PC-9 (cell line): Measurements from ENCODE around the gene LIMK1. TPM values are rescaled to one million over a fixed set of nuclear protein-coding genes. Genes with fewer than 3 reads are reported as not detected.

Experiments used
- Bru-seq: library from RNA; stranded (reverse); fragments of 400-500 nt; gene quantifications from one replicate; lab custom pipeline; 2021; lab: Mats Ljungman, UMichigan
- BruChase-seq, 2 experiments: library from RNA; stranded (reverse); fragments of 400-500 nt; gene quantifications; one replicate each; lab custom pipeline; 2021; lab: Mats Ljungman, UMichigan
- BruUV-seq: library from RNA; stranded (reverse); fragments of 400-500 nt; replicated peaks from 2 replicates; lab custom pipeline; 2021; lab: Mats Ljungman, UMichigan
- CTCF ChIA-PET: fragments of 300-600 bp; sonication (Branson Sonifier 250); formaldehyde crosslinking; loops from one replicate; lab custom pipeline; 2022; ENCODE audit warnings: antibody characterized with exemption; lab: Charles Lee
- POLR2A ChIA-PET: fragments of 300-600 bp; sonication (Branson Sonifier 250); formaldehyde crosslinking; loops from one replicate; lab custom pipeline; 2022; ENCODE audit warnings: antibody characterized with exemption; ENCODE audit not compliant: unreplicated experiment; lab: Charles Lee
- DNase-seq, 2 experiments: peaks; one replicate each; pipeline versions ENCODE4 v3.0.0 to v3.0.0-alpha.2; 2015 to 2022; ENCODE audit warnings: mixed read lengths in 1 of 2
- H2AFZ ChIP-seq: fragments of 200-600 bp; sonication (generic); 2 replicates; pipeline ENCODE4 v1.8.1; 2017; ENCODE audit warnings: antibody characterized with exemption
- H3F3A ChIP-seq: fragments of 200-600 bp; sonication (generic); 2 replicates; pipeline ENCODE4 v1.8.1; 2017; ENCODE audit warnings: antibody characterized with exemption, mild to moderate bottlenecking, low read depth; ENCODE audit not compliant: insufficient read depth
- H3K27ac ChIP-seq: fragments of 200-600 bp; sonication (generic); 2 replicates; pipeline ENCODE4 v1.6.1; 2016; ENCODE audit warnings: mixed run types
- H3K27me3 ChIP-seq: fragments of 200-600 bp; sonication (generic); 2 replicates; pipeline ENCODE4 v1.6.1; 2016; ENCODE audit warnings: low read depth, mixed run types; ENCODE audit not compliant: insufficient read depth
- H3K36me3 ChIP-seq: fragments of 200-600 bp; sonication (generic); 2 replicates; pipeline ENCODE4 v1.6.1; 2016; ENCODE audit warnings: low read depth, mixed run types
- H3K4me1 ChIP-seq: fragments of 200-600 bp; sonication (generic); replicated peaks from 2 replicates; pipeline ENCODE4 v1.6.1; 2016; ENCODE audit warnings: mixed run types; ENCODE audit not compliant: insufficient read depth
- H3K4me2 ChIP-seq: fragments of 200-600 bp; sonication (generic); 2 replicates; pipeline ENCODE4 v1.6.1; 2017; ENCODE audit warnings: mixed run types
- H3K4me3 ChIP-seq: fragments of 200-600 bp; sonication (generic); 2 replicates; pipeline ENCODE4 v1.6.1; 2016; ENCODE audit warnings: mixed run types
- H3K79me2 ChIP-seq: fragments of 200-600 bp; sonication (generic); 2 replicates; pipeline ENCODE4 v1.6.1; 2017; ENCODE audit warnings: low read depth, mixed run types
- H3K9me2 ChIP-seq: fragments of 200-600 bp; sonication (generic); 2 replicates; pipeline ENCODE4 v1.8.1; 2017; ENCODE audit warnings: mild to moderate bottlenecking; ENCODE audit not compliant: insufficient read depth
- H3K9me3 ChIP-seq: fragments of 200-600 bp; sonication (generic); 2 replicates; pipeline ENCODE4 v1.8.1; 2016; ENCODE audit warnings: low read depth; ENCODE audit not compliant: insufficient read depth
- H4K20me1 ChIP-seq: fragments of 200-600 bp; sonication (generic); 2 replicates; pipeline ENCODE4 v1.8.1; 2017; ENCODE audit not compliant: insufficient read depth
- CTCF ChIP-seq: fragments of 200-600 bp; sonication (generic); conservative IDR thresholded peaks from 2 replicates; pipeline ENCODE4 v1.6.1; 2017; ENCODE audit warnings: mixed run types, antibody characterized with exemption, mild to moderate bottlenecking, moderate library complexity
- EZH2 ChIP-seq: fragments of 200-600 bp; sonication (generic); IDR thresholded peaks from 2 replicates; pipeline ENCODE4 v1.8.0; 2017; ENCODE audit warnings: antibody characterized with exemption, low read depth
- intact Hi-C: fragments of 100-400 bp; cut with micrococcal nuclease; formaldehyde crosslinking; loops from one replicate; pipeline ENCODE4 v1.10.0; 2022; ENCODE audit not compliant: unreplicated experiment
- long read RNA-seq: library from polyadenylated mRNA; stranded (forward); transcript quantifications from one replicate; pipeline ENCODE4 v2.0.0, GENCODE V29; 2022
- total RNA-seq: library from RNA; stranded (reverse); gene quantifications from 2 replicates; pipeline ENCODE4 v1.2.3, GENCODE V29; 2021

LIMK1 gene
- total RNA-seq (128 and 148 TPM in 2 replicates), Bru-seq, nascent RNA (percentile 77 among the genes with signal in this experiment), BruChase-seq, experiment 1, labeled RNA remaining after a 2-hour chase (percentile 69 among the genes with signal in this experiment), BruChase-seq, experiment 2, labeled RNA remaining after a 6-hour chase (percentile 89 among the genes with signal in this experiment)
- long read RNA-seq, partial matches to known transcripts = 1 of 19 reads
- long read RNA-seq, other reads (novel, unspliced or antisense) = 15 of 19 reads

GRCh38 chr7:74083117-74083876 is at the start of gene LIMK1:
Gene LIMK1, plus strand, starts transcription at chr7:74083804. Its CDS starts 187 bp downstream, at chr7:74083991.
- peak within 1 kb of the TSS; percentile 62 for H3K27ac ChIP-seq
- CTCF ChIA-PET = interaction anchor here (0.6 to 1.1 kb wide), 7 partner anchors 29 to 220 kb away, joined by 3 to 8 read pairs (median 4); no protein-coding TSS in a partner anchor
- TF ChIP-seq EZH2 (no peak), CTCF (no peak)
- H4K20me1 ChIP-seq = peaks cover 6% of the 10 kb centered on the region; the same call in 1 of the 2 replicates
- no peaks in the 10 kb centered on the region for H3K27me3 ChIP-seq
- DNase-seq = peak in 1 of 2 experiments; percentile 89
- H3F3A ChIP-seq = peaks cover 28% of the 10 kb centered on the region
- intact Hi-C loops = no loop called here
- peaks cover 29% of the 10 kb centered on the region for H3K79me2 ChIP-seq
- no peaks in the 10 kb centered on the region for H3K9me3 ChIP-seq
- H2AFZ ChIP-seq = peak within 1 kb of the TSS; percentile 85
- BruUV-seq = TSS peak; percentile 29
- H3K9me2 ChIP-seq = no peaks in the 10 kb centered on the region
- H3K4me3 ChIP-seq = peak within 1 kb of the TSS; percentile 97
- POLR2A ChIA-PET = interaction anchor here (0.5 to 0.6 kb wide), 5 partner anchors 20 to 300 kb away, joined by 3 to 14 read pairs (median 4); partner anchors contain the start of gene CLDN4
- H3K4me1 ChIP-seq = peaks cover 32% of the 10 kb centered on the region
- peaks cover 11% of the 10 kb centered on the region; the same call in 1 of the 2 replicates for H3K36me3 ChIP-seq
- peak within 1 kb of the TSS; percentile 96 for H3K4me2 ChIP-seq

- Histone ChIP-seq H3K4me3 (no peak overlapping the region), H3K9me3 (no peaks in the 10 kb centered on the region), H3K9me2 (no peaks in the 10 kb centered on the region), H3K27ac (no peak overlapping the region), H3K4me2 (no peak overlapping the region), H4K20me1 (no peaks in the 10 kb centered on the region; the same call in 1 of the 2 replicates), H3F3A (no peaks in the 10 kb centered on the region), H2AFZ (no peak overlapping the region), H3K4me1 (no peaks in the 10 kb centered on the region), H3K27me3 (no peaks in the 10 kb centered on the region), H3K79me2 (no peaks in the 10 kb centered on the region), H3K36me3 (no peaks in the 10 kb centered on the region)
- no TSS peak for BruUV-seq
- CTCF ChIA-PET = interaction anchor here (0.6 to 1.1 kb wide), 2 partner anchors 8 to 163 kb away, joined by 3 to 4 read pairs; no protein-coding TSS in a partner anchor
- TF ChIP-seq CTCF (no peak), EZH2 (no peak)
- no peak for DNase-seq
- intact Hi-C loops = no loop called here
- POLR2A ChIA-PET = no interaction called here
Observed at GRCh38 chr7:74037609-74038008, 46.0 kb upstream of the LIMK1 start.

GRCh38 chr7:74038194-74038961 is 45.2 kb upstream of the LIMK1 start:
- Histone ChIP-seq H3K9me3 (no peaks in the 10 kb centered on the region), H3K9me2 (no peaks in the 10 kb centered on the region), H3K27ac (no peak overlapping the region), H3F3A (no peaks in the 10 kb centered on the region), H3K79me2 (no peaks in the 10 kb centered on the region), H3K4me1 (no peaks in the 10 kb centered on the region), H4K20me1 (no peaks in the 10 kb centered on the region; the same call in 1 of the 2 replicates), H3K4me3 (no peak overlapping the region), H3K4me2 (no peak overlapping the region), H2AFZ (no peak overlapping the region), H3K27me3 (no peaks in the 10 kb centered on the region), H3K36me3 (no peaks in the 10 kb centered on the region)
- POLR2A ChIA-PET = no interaction called here
- CTCF ChIA-PET = interaction anchor here (1.1 kb wide), 1 partner anchor 9 kb away, joined by 4 read pairs; no protein-coding TSS in a partner anchor
- no TSS peak for BruUV-seq
- no peak for DNase-seq
- intact Hi-C loops = no loop called here
- TF ChIP-seq EZH2 (no peak), CTCF (no peak)
